ENCODE data around the gene CXCR5.

CXCR5 gene

DNA sequence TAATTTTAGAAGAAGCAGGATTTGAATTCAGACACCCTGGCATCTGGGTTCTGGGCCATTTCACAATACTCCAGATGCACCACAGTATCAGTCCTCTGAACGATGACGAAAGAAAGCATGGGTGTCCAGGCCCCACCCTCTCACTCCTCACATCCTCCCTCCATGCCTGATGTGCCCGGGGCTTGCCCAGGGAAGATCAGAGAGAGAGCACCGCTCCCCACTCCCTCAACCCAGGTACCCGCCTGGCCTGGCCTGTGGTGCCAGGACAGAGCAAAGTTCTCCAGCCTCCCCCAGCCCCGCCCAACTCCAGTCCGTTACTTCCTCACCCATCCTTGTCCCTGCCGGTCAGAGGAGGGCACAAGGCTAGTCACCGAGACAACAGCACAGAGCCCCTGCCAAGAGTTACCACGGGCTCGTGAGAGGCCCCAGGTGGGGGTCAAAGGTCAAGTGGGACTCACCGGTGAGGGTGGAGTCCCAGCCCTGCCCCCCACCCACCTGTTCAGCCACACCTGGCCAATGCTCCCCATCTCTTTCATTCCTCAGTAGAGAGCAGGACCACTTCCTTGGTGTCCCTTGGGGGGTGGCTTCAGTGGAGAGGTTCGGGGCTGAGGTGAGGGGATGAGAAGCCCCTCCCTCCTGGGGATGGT, 33.9 kb downstream of the CXCR5 start:
- H3K36me3 ChIP-seq (ENCODE audit: control insufficient read depth, low read depth, low read length) = no peaks in the 10 kb centered on the region
- peak overlapping the region; percentile 86 for H3K27ac ChIP-seq (ENCODE audit: low read length)
- H3K4me1 ChIP-seq (ENCODE audit: control insufficient read depth, low read depth, low read length) = peaks cover 86% of the 10 kb centered on the region
- H3K9me3 ChIP-seq (ENCODE audit: control insufficient read depth, low read depth, low read length) = no peaks in the 10 kb centered on the region
- no peak overlapping the region for H3K9ac ChIP-seq (ENCODE audit: low read length)
- H3K27me3 ChIP-seq (ENCODE audit: control insufficient read depth, insufficient read depth, low read length) = no peaks in the 10 kb centered on the region
- H3K4me3 ChIP-seq (ENCODE audit: low read length) = peak overlapping the region; percentile 36

DNA sequence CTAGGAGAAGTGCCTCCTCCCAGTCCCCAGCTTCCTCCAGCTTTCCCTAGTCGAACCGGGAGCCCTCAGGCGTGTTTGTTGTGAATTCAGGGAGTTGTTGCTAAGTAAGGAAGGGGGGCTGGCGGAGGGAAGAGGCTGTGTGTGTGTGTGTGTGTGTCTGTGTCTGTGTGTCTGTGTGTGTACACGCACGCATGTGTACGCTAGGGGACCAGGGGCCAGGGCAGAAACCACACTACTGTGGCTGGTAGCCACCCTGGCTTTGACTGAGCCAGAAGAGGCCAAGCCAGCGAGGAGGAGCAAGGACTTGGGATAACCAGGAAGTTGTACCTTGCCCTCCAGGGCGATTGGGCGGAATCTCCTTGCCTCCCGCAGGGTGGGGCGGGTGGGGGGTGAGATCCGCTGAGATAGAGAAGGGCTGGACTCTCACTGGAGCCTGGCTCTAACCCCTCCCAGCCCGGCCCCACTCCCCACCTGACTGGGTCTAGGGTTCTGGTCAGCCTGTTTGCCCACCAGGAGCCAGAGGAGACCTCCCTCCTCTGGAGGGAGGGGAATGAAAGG, 34.5 kb downstream of the CXCR5 start:
- H3K4me3 ChIP-seq (ENCODE audit: low read length) = peak overlapping the region; percentile 36
- H3K9ac ChIP-seq (ENCODE audit: low read length) = no peak overlapping the region
- peak overlapping the region; percentile 86 for H3K27ac ChIP-seq (ENCODE audit: low read length)
- peaks cover 86% of the 10 kb centered on the region for H3K4me1 ChIP-seq (ENCODE audit: control insufficient read depth, low read depth, low read length)
- no peaks in the 10 kb centered on the region for H3K9me3 ChIP-seq (ENCODE audit: control insufficient read depth, low read depth, low read length)
- H3K27me3 ChIP-seq (ENCODE audit: control insufficient read depth, insufficient read depth, low read length) = no peaks in the 10 kb centered on the region
- H3K36me3 ChIP-seq (ENCODE audit: control insufficient read depth, low read depth, low read length) = no peaks in the 10 kb centered on the region

DNA sequence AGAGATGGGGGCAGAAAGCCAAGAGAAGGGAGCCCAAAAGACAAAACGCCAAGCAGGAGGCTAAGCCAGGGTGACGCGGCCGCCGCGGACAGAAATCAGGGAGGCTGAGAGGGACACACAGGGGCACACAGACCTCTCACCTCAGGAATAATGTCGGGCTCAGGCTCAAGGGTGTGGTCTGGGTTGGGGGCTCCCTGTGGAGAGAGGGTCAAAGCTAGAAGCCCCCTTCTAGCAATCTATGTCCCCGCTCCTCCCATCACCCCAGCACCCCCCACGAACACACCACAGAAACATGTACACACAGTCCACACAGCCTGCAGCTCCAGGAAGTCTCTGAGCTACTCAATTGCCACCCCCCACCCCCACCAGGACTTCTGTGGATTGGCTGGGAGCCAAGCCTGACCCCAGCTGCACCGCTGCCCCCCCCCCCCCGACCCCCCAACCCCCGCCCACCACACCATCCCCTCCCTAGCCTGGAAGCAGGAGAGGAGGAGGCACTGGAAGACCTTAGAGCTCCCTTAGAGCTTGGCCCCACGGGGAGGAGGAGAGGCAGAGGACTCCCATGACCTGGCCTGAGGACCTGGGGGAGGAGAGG, 35.1 kb downstream of the CXCR5 start:
- no peaks in the 10 kb centered on the region for H3K9me3 ChIP-seq (ENCODE audit: control insufficient read depth, low read depth, low read length)
- peak overlapping the region; percentile 35 for H3K4me3 ChIP-seq (ENCODE audit: low read length)
- no peaks in the 10 kb centered on the region for H3K27me3 ChIP-seq (ENCODE audit: control insufficient read depth, insufficient read depth, low read length)
- peaks cover 88% of the 10 kb centered on the region for H3K4me1 ChIP-seq (ENCODE audit: control insufficient read depth, low read depth, low read length)
- peak overlapping the region; percentile 36 for H3K27ac ChIP-seq (ENCODE audit: low read length)
- H3K9ac ChIP-seq (ENCODE audit: low read length) = no peak overlapping the region
- H3K36me3 ChIP-seq (ENCODE audit: control insufficient read depth, low read depth, low read length) = no peaks in the 10 kb centered on the region

DNA sequence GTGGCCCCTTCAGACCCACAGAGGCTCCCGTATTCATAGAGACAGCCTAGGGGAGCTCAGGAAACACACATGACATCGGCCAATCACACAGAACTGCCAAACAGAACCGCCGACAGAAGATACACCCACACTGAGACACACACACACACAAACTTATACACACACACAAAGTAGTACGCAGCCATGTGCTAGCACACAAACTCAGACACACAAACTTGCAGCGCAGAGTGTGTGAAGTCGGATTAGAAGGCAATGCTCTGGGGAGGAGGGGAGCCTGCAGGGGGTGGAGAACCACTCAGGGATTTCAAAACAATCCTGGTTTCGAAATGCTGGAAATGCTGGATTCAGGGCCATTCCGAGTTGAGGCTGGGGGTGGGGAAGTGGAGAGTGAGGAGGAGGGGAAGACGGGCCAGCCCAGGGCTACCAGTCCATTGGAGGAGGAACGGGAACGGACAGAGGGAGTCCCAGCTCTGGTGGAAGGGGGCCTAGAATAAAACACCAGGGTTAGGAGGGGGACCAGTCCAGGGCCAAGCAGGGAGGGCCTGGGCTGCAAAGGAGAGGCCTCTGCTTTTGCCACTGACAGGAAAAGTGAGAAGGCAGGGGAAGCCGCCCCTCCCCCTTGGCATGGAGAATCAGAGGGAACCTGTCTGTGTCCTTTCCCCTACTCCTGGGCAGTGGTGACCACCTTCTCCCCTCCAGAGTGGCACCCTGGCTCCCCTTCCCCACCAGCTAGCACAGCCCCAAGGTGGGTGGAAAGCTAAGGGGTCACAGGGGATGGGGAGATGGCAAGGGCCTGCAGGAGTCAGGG, 37.6 kb downstream of the CXCR5 start:
- Histone ChIP-seq H3K27me3 (ENCODE audit: control insufficient read depth, insufficient read depth, low read length) (no peaks in the 10 kb centered on the region), H3K36me3 (ENCODE audit: control insufficient read depth, low read depth, low read length) (no peaks in the 10 kb centered on the region), H3K27ac (ENCODE audit: low read length) (peak overlapping the region; percentile 11), H3K4me3 (ENCODE audit: low read length) (peak overlapping the region; percentile 56), H3K9me3 (ENCODE audit: control insufficient read depth, low read depth, low read length) (no peaks in the 10 kb centered on the region), H3K9ac (ENCODE audit: low read length) (peak overlapping the region; percentile 41), H3K4me1 (ENCODE audit: control insufficient read depth, low read depth, low read length) (peaks cover 78% of the 10 kb centered on the region)

DNA sequence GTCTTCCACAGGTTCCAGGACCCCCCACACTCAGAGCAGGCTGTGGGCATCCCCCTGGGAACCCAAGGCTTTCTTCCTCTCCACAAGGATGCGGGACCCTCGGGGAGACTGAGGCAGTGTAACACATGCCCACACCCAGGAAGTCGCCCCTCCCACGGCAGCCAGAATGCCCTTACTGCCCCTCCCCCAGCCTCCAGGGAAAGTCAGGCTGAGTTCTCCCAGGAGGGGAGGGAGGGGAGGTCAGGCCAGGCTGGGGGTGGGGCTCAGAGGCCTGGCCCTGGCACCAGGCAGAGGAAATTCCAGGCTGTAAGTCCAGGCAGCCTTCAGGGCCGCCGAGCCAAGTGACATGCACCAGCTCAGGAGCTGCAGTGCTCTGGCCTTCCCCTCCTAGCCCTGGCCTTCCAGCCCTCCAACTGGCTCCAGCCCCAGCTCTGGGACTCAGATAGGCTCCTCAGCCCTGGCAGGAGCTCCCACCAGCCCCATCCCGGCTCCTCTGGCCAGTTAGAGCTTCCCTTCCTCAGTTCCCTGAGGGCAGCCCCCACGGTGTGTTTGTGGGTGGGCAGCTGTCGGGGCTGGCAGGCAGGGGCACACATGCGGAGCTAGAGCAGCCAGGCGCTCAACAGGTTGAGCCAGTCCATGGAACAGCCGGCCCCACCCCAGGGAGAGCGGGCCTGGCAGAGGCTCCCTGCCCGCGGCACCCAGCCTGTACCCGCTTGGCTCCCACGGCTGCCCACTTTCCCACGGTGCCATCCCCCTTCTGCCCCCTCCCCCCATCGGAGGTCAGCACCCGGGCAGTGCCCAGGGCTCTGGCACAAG, 38.4 kb downstream of the CXCR5 start:
- Histone ChIP-seq H3K36me3 (ENCODE audit: control insufficient read depth, low read depth, low read length) (no peaks in the 10 kb centered on the region), H3K9ac (ENCODE audit: low read length) (peak overlapping the region; percentile 41), H3K4me3 (ENCODE audit: low read length) (peak overlapping the region; percentile 56), H3K9me3 (ENCODE audit: control insufficient read depth, low read depth, low read length) (no peaks in the 10 kb centered on the region), H3K27ac (ENCODE audit: low read length) (peak overlapping the region; percentile 11), H3K4me1 (ENCODE audit: control insufficient read depth, low read depth, low read length) (peaks cover 71% of the 10 kb centered on the region), H3K27me3 (ENCODE audit: control insufficient read depth, insufficient read depth, low read length) (peaks cover 6% of the 10 kb centered on the region)

DNA sequence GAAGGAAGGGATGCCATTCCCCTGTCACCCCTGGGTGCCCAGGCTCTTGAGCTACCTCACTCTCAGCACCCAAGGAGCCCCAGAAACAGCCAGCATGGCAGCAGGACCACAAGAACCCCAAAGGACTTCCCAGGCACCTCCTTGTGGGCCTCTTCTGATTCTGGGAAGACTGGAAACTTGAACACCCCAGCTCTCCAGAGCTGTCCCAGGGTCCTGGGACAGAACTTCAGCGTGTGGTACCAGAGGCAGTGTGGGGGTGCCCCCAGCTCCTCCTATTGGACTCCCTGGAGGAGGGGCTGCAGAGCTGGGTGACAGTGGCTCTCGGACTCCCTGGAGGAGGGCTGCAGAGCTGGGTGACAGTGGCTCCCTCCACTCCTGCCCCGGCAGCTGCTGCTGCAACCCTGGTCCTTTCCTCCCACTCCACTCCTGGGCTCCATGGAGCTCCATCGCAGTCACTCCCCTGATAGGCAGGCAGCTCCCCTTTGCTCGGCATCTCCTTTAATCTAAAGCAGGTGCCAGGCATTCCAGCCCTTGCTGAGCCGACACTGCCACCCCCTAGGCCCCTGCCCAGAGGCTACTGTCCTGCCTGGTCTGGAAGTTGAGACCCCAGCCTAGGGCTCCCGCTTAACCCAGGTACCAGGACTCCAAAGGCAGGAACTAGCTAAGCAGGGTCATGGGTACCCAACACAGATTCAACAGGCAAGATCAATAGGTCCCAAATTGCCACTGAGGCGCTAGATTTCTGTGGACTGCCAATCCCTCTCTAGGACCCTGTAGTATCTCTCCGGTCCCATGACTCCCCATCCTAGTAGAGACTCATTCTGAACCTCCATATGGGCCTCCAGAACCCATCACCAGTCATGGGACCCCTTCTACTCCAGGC, 39.3 kb downstream of the CXCR5 start:
- Histone ChIP-seq H3K9ac (ENCODE audit: low read length) (no peak overlapping the region), H3K27ac (ENCODE audit: low read length) (no peak overlapping the region), H3K4me1 (ENCODE audit: control insufficient read depth, low read depth, low read length) (peaks cover 66% of the 10 kb centered on the region), H3K27me3 (ENCODE audit: control insufficient read depth, insufficient read depth, low read length) (peaks cover 13% of the 10 kb centered on the region), H3K4me3 (ENCODE audit: low read length) (peak overlapping the region; percentile 71), H3K9me3 (ENCODE audit: control insufficient read depth, low read depth, low read length) (no peaks in the 10 kb centered on the region), H3K36me3 (ENCODE audit: control insufficient read depth, low read depth, low read length) (no peaks in the 10 kb centered on the region)

DNA sequence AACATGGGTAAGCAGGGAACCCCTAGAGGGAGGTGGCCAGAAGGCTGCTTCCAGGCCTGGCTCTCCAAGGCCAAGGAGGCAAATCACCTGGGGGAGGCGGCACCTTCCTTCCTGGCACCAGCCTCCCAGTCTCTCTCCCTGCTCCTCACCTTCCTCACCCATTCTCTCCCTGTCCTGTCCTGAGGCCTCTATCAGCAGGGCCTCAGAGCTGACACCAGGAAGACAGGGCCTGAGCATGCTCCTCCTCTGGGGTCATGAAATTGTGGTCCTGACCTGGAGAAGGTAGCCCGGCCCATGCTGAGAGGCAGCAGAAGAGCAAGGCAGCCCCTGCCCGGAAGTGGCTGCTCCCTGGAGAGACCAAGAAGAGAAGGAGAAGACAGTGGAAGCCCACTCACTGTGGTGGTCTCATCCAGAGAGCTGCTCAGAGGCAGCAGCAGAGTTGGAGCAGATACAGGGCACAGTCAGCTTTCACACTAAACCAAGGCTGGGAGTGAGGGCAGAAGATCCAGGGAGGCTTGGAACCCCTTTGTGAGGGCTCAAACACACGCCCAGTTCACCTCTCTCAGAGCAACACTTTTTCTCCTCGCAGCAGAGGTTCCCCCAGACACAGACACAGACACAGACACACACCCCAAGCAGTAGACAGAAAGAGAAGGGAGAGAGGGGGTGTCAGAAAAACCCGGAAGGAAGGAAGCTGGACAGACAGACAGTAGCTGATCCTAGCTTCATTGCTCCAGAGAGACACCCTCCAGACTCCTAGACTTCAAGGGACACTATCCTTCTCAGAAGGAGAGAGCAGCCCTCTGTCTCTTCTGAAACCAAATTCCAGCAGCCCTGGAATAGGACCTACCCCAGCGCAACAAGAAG, 40.3 kb downstream of the CXCR5 start:
- Histone ChIP-seq H3K27ac (ENCODE audit: low read length) (no peak overlapping the region), H3K4me3 (ENCODE audit: low read length) (peak overlapping the region; percentile 71), H3K27me3 (ENCODE audit: control insufficient read depth, insufficient read depth, low read length) (peaks cover 13% of the 10 kb centered on the region), H3K9ac (ENCODE audit: low read length) (peak overlapping the region; percentile 16), H3K9me3 (ENCODE audit: control insufficient read depth, low read depth, low read length) (no peaks in the 10 kb centered on the region), H3K36me3 (ENCODE audit: control insufficient read depth, low read depth, low read length) (no peaks in the 10 kb centered on the region), H3K4me1 (ENCODE audit: control insufficient read depth, low read depth, low read length) (peaks cover 58% of the 10 kb centered on the region)

DNA sequence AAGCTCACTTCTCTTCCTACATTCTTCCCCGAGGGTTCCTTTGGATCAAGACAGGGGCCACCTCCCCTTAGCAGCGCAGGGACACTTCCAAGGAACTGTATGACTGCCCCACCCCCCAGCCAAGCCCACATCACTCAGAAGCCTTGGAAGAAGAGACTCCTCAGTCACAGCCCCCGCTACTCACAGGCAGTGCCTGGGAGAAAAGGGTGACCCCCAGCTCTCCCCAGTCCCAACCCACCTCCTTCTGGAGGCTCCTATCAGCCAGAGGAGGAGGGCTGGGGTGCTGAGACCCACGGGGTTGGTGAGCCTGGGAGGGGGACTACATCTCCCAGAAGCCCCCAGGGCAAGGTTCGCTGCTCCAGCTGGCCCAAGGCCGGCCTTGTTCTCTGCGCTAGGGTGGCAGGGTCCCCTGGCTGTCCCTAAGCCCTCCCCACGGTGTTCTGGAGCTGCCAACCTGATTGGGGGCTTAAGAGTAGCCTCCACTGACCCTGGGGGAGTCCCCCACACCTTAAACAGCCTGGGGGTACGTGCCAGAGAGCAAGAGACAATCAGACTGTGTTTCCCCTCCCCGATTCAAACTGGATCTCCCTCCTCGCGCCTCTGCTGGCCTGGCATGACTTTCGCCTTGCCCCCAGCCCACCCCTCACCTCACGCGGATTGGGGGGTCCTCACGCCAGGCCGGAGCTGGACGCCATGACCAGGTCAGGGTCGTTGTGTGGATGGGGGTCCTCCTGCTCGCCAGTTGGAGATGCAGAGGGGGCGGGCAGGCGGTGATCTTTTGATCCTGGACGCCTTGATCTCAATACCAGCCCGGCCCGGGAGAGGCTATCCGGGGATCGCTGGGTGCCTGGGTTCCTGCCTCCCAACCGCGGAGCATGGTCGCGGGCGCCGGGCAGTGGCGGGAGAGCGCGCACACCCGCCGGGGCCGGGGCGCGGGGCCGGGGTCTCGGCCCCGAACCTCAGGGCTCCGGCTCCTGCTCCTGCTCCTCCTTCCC, 41.2 kb downstream of the CXCR5 start:
- Histone ChIP-seq H3K27ac (ENCODE audit: low read length) (no peak overlapping the region), H3K9ac (ENCODE audit: low read length) (peak overlapping the region; percentile 24), H3K4me1 (ENCODE audit: control insufficient read depth, low read depth, low read length) (peaks cover 49% of the 10 kb centered on the region), H3K9me3 (ENCODE audit: control insufficient read depth, low read depth, low read length) (no peaks in the 10 kb centered on the region), H3K36me3 (ENCODE audit: control insufficient read depth, low read depth, low read length) (no peaks in the 10 kb centered on the region), H3K4me3 (ENCODE audit: low read length) (peak overlapping the region; percentile 71), H3K27me3 (ENCODE audit: control insufficient read depth, insufficient read depth, low read length) (peaks cover 13% of the 10 kb centered on the region)

DNA sequence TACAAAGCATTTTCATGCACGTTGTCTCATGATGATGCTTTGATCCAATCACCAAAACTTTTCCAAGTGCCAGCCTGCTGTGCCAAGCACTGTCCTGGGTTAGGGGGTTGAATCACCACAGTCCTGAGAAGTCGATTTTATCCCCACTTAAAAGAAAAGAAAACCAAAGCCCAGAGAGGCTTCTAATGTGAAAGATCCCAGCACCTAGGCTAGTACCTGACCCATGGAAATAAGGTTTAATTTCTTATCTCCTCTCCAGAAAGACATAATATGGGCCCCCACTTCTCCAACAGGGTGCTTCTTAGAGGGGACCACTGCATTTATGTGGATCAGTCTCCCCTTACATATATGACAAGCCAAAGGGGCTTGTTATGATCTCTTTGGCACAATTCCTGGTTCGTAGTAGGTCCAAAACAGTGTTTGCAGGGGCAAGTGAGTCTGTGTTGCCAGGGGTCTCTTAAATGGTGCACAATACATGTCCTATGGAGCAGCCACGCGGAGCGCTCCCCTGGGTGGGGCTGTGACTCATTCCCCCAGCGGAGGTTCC, 43.9 kb downstream of the CXCR5 start:
- peaks cover 20% of the 10 kb centered on the region for H3K27me3 ChIP-seq (ENCODE audit: control insufficient read depth, insufficient read depth, low read length)
- no peaks in the 10 kb centered on the region for H3K36me3 ChIP-seq (ENCODE audit: control insufficient read depth, low read depth, low read length)
- H3K4me3 ChIP-seq (ENCODE audit: low read length) = peak overlapping the region; percentile 84
- no peak overlapping the region for H3K9ac ChIP-seq (ENCODE audit: low read length)
- H3K4me1 ChIP-seq (ENCODE audit: control insufficient read depth, low read depth, low read length) = peaks cover 30% of the 10 kb centered on the region
- no peak overlapping the region for H3K27ac ChIP-seq (ENCODE audit: low read length)
- no peaks in the 10 kb centered on the region for H3K9me3 ChIP-seq (ENCODE audit: control insufficient read depth, low read depth, low read length)

Measured in iPS-18a (cell line).